A673 (cell line): ENCODE measurements around the gene PLA2G4A. TPM values are rescaled to one million over a fixed set of nuclear protein-coding genes. Genes with fewer than 3 reads are reported as not detected.

Experiments
- BruUV-seq: library from RNA; stranded (reverse); fragments of 400-500 nt; replicated peaks from 2 replicates; lab custom pipeline; 2021; lab: Mats Ljungman, UMichigan
- CTCF ChIA-PET: fragments of 300-600 bp; sonication (Branson Sonifier 250); formaldehyde crosslinking; loops from one replicate; lab custom pipeline; 2022; ENCODE audit warnings: antibody characterized with exemption; lab: Charles Lee
- POLR2A ChIA-PET: fragments of 300-600 bp; sonication (Branson Sonifier 250); formaldehyde crosslinking; loops from one replicate; lab custom pipeline; 2022; ENCODE audit warnings: antibody characterized with exemption; ENCODE audit not compliant: low non-redundant PET; lab: Charles Lee
- DNase-seq: peaks from one replicate; pipeline ENCODE4 v3.0.0-alpha.2; 2015; ENCODE audit warnings: low spot score
- H3K27ac ChIP-seq: fragments of 200-600 bp; sonication (generic); 2 replicates; pipeline ENCODE4 v1.5.1; 2016; ENCODE audit warnings: mixed run types, low read depth, mild to moderate bottlenecking, mixed read lengths, antibody characterized with exemption, low read length; ENCODE audit not compliant: poor library complexity, severe bottlenecking
- H3K27me3 ChIP-seq: fragments of 200-600 bp; sonication (generic); replicated peaks from 2 replicates; pipeline ENCODE4 v1.6.1; 2017; ENCODE audit warnings: mixed run types, low read depth, mild to moderate bottlenecking, mixed read lengths, antibody characterized with exemption, low read length; ENCODE audit not compliant: insufficient read depth, poor library complexity
- H3K36me3 ChIP-seq: fragments of 200-600 bp; sonication (generic); 2 replicates; pipeline ENCODE4 v1.6.1; 2016; ENCODE audit warnings: mixed run types, mild to moderate bottlenecking, mixed read lengths, antibody characterized with exemption, low read length; ENCODE audit not compliant: insufficient read depth, poor library complexity, severe bottlenecking
- H3K4me1 ChIP-seq: fragments of 200-600 bp; sonication (generic); 2 replicates; pipeline ENCODE4 v1.6.1; 2017; ENCODE audit warnings: mixed run types, mild to moderate bottlenecking, mixed read lengths, antibody characterized with exemption, low read length; ENCODE audit not compliant: insufficient read depth, poor library complexity, severe bottlenecking
- H3K4me3 ChIP-seq: fragments of 200-600 bp; sonication (generic); 2 replicates; pipeline ENCODE4 v1.5.1; 2016; ENCODE audit warnings: low read depth, mixed run types, mild to moderate bottlenecking, mixed read lengths, low read length; ENCODE audit not compliant: poor library complexity, severe bottlenecking
- H3K9me3 ChIP-seq: fragments of 200-600 bp; sonication (generic); 2 replicates; pipeline ENCODE4 v1.6.1; 2016; ENCODE audit warnings: mixed run types, low read depth, mild to moderate bottlenecking, mixed read lengths, antibody characterized with exemption, low read length; ENCODE audit not compliant: poor library complexity, severe bottlenecking
- EZH2 ChIP-seq: fragments of 200-600 bp; sonication (generic); IDR thresholded peaks from 2 replicates; pipeline ENCODE4 v1.6.1; 2017; ENCODE audit warnings: borderline replicate concordance, low read depth, mild to moderate bottlenecking, mixed read lengths, antibody characterized with exemption, low read length; ENCODE audit not compliant: poor library complexity, severe bottlenecking
- intact Hi-C: fragments of 100-400 bp; cut with micrococcal nuclease; formaldehyde crosslinking; loops from one replicate; pipeline ENCODE4 v1.10.0; 2022; ENCODE audit not compliant: unreplicated experiment
- total RNA-seq: library from RNA; stranded (reverse); gene quantifications from 2 replicates; pipeline ENCODE4 v1.2.3, GENCODE V29; 2021
- TF ChIP-seq, protein P1 (sequence below): fragments of 300-800, 200-600 bp; sonication (generic); conservative IDR thresholded peaks from 2 replicates; pipeline ENCODE4 v1.5.1; 2017; ENCODE audit warnings: low read depth, mild to moderate bottlenecking, antibody characterized with exemption, low read length, moderate library complexity, mixed read lengths

PLA2G4A gene
- total RNA-seq, 1 experiment from 2014 or later = 34.4 TPM

DNA sequence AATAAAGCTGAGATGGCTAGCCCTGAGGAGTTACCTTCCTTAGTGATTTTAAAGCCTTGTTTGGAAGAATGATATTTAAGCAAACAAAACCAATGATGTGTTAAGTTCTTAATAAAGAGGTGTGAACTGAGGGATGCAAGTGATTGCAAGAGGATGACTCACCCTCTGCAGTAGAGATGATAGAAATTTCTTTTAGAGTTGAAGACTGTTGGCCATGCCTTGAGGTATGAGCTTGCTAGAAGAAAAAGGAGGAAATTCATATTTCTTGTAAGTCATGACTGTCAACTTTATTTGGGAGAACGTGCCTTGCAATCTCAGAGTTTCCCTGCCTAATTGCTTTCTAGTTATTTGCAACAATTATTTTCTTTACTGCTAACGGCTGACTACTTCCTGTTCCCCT is 94.7 kb downstream of the PLA2G4A start:
- Histone ChIP-seq H3K9me3 (no peaks in the 10 kb centered on the region), H3K36me3 (no peaks in the 10 kb centered on the region), H3K27me3 (no peaks in the 10 kb centered on the region), H3K4me3 (no peak overlapping the region), H3K27ac (no peak overlapping the region), H3K4me1 (peaks cover 8% of the 10 kb centered on the region)
- peak; percentile 17 for DNase-seq
- no peak for TF ChIP-seq EZH2
- TF ChIP-seq, protein P1, sequence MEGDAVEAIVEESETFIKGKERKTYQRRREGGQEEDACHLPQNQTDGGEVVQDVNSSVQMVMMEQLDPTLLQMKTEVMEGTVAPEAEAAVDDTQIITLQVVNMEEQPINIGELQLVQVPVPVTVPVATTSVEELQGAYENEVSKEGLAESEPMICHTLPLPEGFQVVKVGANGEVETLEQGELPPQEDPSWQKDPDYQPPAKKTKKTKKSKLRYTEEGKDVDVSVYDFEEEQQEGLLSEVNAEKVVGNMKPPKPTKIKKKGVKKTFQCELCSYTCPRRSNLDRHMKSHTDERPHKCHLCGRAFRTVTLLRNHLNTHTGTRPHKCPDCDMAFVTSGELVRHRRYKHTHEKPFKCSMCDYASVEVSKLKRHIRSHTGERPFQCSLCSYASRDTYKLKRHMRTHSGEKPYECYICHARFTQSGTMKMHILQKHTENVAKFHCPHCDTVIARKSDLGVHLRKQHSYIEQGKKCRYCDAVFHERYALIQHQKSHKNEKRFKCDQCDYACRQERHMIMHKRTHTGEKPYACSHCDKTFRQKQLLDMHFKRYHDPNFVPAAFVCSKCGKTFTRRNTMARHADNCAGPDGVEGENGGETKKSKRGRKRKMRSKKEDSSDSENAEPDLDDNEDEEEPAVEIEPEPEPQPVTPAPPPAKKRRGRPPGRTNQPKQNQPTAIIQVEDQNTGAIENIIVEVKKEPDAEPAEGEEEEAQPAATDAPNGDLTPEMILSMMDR = no peak
- no TSS peak for BruUV-seq
- ChIA-PET CTCF (no interaction called here), POLR2A (no interaction called here)
- intact Hi-C loops = no loop called here

DNA sequence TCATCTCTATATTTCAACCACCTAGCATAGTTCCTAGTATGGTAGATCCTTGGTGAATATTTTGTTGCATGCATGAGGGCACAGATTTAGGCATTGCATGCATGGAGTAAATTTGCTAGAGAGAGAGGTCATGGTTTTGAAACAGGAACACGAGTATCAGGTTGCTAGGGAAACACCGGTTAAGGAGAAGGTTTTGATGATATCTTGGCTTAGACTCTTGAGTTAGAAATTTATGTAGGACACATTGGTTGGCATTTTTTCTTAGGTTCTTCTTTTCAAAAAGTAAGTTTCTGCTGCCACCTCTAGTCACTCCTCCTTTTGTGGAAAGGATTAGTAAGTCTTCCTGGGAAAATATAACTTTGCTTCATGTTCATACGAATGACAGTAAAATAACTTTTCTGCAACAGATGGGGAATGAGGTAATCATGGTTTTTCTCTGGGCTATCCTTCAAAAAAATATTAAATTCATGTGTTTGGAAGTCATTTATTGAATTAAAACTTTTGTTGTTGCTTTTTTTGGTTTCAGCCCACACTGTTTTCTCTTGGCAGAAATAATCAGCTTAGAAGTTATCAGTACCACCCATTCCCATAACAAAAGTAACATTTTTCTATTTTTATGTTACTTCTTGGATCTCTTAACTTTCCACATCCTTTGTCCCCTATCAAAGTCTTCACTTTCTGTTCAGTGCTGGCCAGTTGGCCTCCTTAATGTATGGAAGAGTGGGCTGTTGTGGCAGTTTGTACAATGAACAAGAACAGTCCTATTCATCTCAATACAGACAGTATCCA is 97.3 kb downstream of the PLA2G4A start:
- intact Hi-C loops = no loop called here
- H3K9me3 ChIP-seq = no peaks in the 10 kb centered on the region
- H3K36me3 ChIP-seq = no peaks in the 10 kb centered on the region
- H3K4me3 ChIP-seq = no peak overlapping the region
- no peak overlapping the region for H3K27ac ChIP-seq
- ChIA-PET CTCF (no interaction called here), POLR2A (no interaction called here)
- H3K27me3 ChIP-seq = no peaks in the 10 kb centered on the region
- BruUV-seq = no TSS peak
- H3K4me1 ChIP-seq = peaks cover 8% of the 10 kb centered on the region
- no peak for DNase-seq
- TF ChIP-seq, protein P1 = 0 out of 2 replicates have a peak, but pooled peaks have one; percentile 9
- no peak for TF ChIP-seq EZH2

DNA sequence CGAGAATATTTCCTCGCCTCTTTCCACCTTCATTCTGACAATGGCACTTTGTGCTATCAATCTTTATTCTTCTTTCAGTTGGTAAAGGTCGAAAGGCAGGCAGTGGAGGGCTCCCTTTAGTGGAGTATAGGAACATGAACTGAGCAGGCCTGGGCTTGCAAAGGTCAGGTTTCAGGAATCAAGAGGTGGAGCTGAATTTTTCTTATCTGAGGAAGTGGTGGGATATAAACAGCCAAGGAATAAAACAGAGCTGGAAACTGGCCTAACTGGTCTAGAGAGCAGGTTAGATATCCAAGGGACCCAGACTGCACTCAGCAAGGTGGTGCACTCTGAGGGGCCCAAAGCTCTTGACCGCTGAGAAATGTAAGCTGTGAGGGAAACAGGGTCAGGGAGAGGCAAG is 99.1 kb downstream of the PLA2G4A start:
- CTCF ChIA-PET = no interaction called here

More for the DNA sequence above, 99.1 kb downstream of the PLA2G4A start:
- POLR2A ChIA-PET = no interaction called here
- H3K4me1 ChIP-seq = peaks cover 8% of the 10 kb centered on the region
- H3K27ac ChIP-seq = no peak overlapping the region
- DNase-seq = no peak
- no peak overlapping the region for H3K4me3 ChIP-seq
- no peaks in the 10 kb centered on the region for H3K36me3 ChIP-seq
- intact Hi-C loops = no loop called here
- no TSS peak for BruUV-seq
- no peaks in the 10 kb centered on the region for H3K27me3 ChIP-seq
- TF ChIP-seq, protein P1 = no peak
- TF ChIP-seq EZH2 = no peak
- no peaks in the 10 kb centered on the region for H3K9me3 ChIP-seq
